ENCODE data around the gene TRMT10B. TPM values are rescaled to one million over a fixed set of nuclear protein-coding genes. Genes with fewer than 3 reads are reported as not detected.

The TRMT10B gene
- polyA plus RNA-seq, 2 of the 4 experiments (the other 2 are of a cell fraction), result 6.5 to 10.1 TPM

DNA sequence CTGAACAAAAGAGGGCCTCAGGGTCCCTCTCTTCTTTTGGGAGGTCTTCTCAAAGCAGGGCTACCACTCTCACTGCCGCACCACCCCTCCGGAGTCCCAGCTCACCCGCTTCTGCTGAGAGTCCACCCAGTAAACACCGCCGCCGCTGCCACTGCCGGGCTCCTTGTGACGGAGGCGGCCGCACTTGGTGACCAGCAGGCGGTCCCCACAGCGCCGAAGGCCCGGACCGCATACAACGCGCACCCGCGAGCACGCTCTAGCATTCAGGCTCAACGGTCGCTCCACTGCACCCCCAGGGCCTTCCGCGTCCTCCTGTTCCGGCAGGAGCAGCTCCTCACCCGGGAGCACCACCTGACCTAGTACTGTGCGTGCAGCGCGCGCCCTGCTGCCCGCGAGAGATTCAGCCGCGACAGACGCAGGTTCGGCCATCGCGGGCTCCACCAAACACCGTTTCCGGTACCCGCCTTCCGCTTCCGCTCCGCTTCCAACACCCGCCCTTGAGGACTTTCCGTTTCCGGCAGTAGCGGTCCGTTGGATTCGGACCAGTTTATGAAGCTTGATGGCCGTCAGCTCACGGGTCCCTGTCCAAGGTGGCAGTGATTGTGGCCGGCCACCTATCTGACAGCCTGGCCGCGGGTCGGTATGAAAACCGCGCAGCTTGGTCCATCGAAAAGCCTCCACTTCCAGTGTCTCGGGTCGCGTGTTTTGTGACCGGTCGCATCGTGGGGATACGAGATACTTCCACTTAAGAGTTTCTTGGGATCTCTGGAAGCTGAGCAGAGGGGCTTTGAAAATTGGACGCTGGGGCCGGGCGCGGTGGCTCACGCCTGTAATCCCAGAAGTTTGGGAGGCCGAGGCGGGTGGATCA is 31.2 kb downstream of the TRMT10B start, which contains the start of gene EXOSC3:
Gene EXOSC3, minus strand, starts transcription at position 449 of the 868 bp plus-strand sequence. Its CDS starts 20 bp downstream, at position 429.
- POLR2A ChIA-PET, result interaction anchor here (0.5 to 2.7 kb wide), 21 partner anchors 11 to 937 kb away, joined by 3 to 40 read pairs (median 4); partner anchors contain the start of genes DCAF10, FRMPD1 and TOMM5
- no peaks in the 10 kb centered on the region for H3K9me3 ChIP-seq
- peak within 1 kb of the TSS; percentile 79 to 90 for H3K27ac ChIP-seq
- WGBS (ENCODE audit: missing lambda C conversion rate), result 2% methylated on average over 32 of the region's 73 CpGs
- peak within 1 kb of the TSS; percentile 74 for H3K4me3 ChIP-seq
- CTCF ChIA-PET, result interaction anchor here (0.6 to 1.3 kb wide), 7 partner anchors 9 to 27 kb away, joined by 3 to 9 read pairs (median 3); partner anchors contain the start of gene DCAF10
- FAIRE-seq (no peak), DNase-seq (ENCODE audit: low read depth in 1 of 2, low spot score in 1 of 2) (peak; percentile 93 to 94), ATAC-seq (peak; percentile 98)
- peaks cover 19% of the 10 kb centered on the region for H3K4me1 ChIP-seq
- H3K4me2 ChIP-seq, result peak within 1 kb of the TSS; percentile 78
- TF ChIP-seq KDM5A (IDR thresholded peaks at IDR 0.05), result peak; percentile 95
- no peak for TF ChIP-seq CBX8 (IDR thresholded peaks at IDR 0.05)
- no peak for TF ChIP-seq RARB (CRISPR knock-in tag; IDR thresholded peaks at IDR 0.05)
- peak; percentile 41; the same call in 1 of the 2 replicates for TF ChIP-seq HOXA7 (CRISPR knock-in tag; IDR thresholded peaks at IDR 0.05)
- TF ChIP-seq HOXB13 (CRISPR knock-in tag; IDR thresholded peaks at IDR 0.05; ENCODE audit: low read depth), result no peak
- no peak for TF ChIP-seq FOSL2 (IDR thresholded peaks at IDR 0.05)
- no peak for TF ChIP-seq FOSL2 (CRISPR knock-in tag; IDR thresholded peaks at IDR 0.05)
- no peak for TF ChIP-seq ZSCAN20 (CRISPR knock-in tag; IDR thresholded peaks at IDR 0.05)
- no peak for TF ChIP-seq BHLHE40 (IDR thresholded peaks at IDR 0.05; ENCODE audit: low read depth, low read length)
- no peak for TF ChIP-seq CTCF (IDR thresholded peaks at IDR 0.05)
- TF ChIP-seq NPAS2 (CRISPR knock-in tag; IDR thresholded peaks at IDR 0.05; ENCODE audit: borderline replicate concordance), result no peak
- no peak for TF ChIP-seq EHMT2 (IDR thresholded peaks at IDR 0.05; ENCODE audit: low read depth)
- no peak for TF ChIP-seq NR3C1 (IDR thresholded peaks at IDR 0.05)
- no peak; the same call in 1 of the 2 replicates for TF ChIP-seq CHD4 (IDR thresholded peaks at IDR 0.05; ENCODE audit: borderline replicate concordance)
- no peak for TF ChIP-seq FOXS1 (CRISPR knock-in tag; IDR thresholded peaks at IDR 0.05)
- no peak for TF ChIP-seq HOXB5 (CRISPR knock-in tag; IDR thresholded peaks at IDR 0.05)
- no peak for TF ChIP-seq ZFP36 (IDR thresholded peaks at IDR 0.05; ENCODE audit: borderline replicate concordance, partially characterized antibody)
- no peak for TF ChIP-seq HMGXB4 (CRISPR knock-in tag; IDR thresholded peaks at IDR 0.05; ENCODE audit: borderline replicate concordance)
- TF ChIP-seq E2F6 (IDR thresholded peaks at IDR 0.05; ENCODE audit: borderline replicate concordance, low read depth), result 0 out of 2 replicates have a peak, but pooled peaks have one; percentile 47
- TF ChIP-seq, protein P1, sequence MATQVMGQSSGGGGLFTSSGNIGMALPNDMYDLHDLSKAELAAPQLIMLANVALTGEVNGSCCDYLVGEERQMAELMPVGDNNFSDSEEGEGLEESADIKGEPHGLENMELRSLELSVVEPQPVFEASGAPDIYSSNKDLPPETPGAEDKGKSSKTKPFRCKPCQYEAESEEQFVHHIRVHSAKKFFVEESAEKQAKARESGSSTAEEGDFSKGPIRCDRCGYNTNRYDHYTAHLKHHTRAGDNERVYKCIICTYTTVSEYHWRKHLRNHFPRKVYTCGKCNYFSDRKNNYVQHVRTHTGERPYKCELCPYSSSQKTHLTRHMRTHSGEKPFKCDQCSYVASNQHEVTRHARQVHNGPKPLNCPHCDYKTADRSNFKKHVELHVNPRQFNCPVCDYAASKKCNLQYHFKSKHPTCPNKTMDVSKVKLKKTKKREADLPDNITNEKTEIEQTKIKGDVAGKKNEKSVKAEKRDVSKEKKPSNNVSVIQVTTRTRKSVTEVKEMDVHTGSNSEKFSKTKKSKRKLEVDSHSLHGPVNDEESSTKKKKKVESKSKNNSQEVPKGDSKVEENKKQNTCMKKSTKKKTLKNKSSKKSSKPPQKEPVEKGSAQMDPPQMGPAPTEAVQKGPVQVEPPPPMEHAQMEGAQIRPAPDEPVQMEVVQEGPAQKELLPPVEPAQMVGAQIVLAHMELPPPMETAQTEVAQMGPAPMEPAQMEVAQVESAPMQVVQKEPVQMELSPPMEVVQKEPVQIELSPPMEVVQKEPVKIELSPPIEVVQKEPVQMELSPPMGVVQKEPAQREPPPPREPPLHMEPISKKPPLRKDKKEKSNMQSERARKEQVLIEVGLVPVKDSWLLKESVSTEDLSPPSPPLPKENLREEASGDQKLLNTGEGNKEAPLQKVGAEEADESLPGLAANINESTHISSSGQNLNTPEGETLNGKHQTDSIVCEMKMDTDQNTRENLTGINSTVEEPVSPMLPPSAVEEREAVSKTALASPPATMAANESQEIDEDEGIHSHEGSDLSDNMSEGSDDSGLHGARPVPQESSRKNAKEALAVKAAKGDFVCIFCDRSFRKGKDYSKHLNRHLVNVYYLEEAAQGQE (IDR thresholded peaks at IDR 0.05), result peak; percentile 90
- TF ChIP-seq TFCP2L1 (CRISPR knock-in tag; IDR thresholded peaks at IDR 0.05), result no peak
- TF ChIP-seq USF2 (IDR thresholded peaks at IDR 0.05), result peak; percentile 3; the same call in 1 of the 2 replicates
- no peak for TF ChIP-seq NFE2L2 (conservative IDR thresholded peaks at IDR 0.05; ENCODE audit: low read length)
- TF ChIP-seq MAZ (IDR thresholded peaks at IDR 0.05; ENCODE audit: borderline replicate concordance, low read depth, low read length), result no peak
- no peak for TF ChIP-seq EHF (CRISPR knock-in tag; IDR thresholded peaks at IDR 0.05)
- peak; percentile 75; the same call in 1 of the 3 replicates for TF ChIP-seq BCL3 (IDR thresholded peaks at IDR 0.05)
- peak; percentile 33; the same call in 1 of the 2 replicates for TF ChIP-seq GATA3 (IDR thresholded peaks at IDR 0.05; ENCODE audit: borderline replicate concordance)
- TF ChIP-seq HDAC2 (IDR thresholded peaks at IDR 0.05), result no peak; the same call in 1 of the 2 replicates
- TF ChIP-seq JUNB (IDR thresholded peaks at IDR 0.05), result no peak
- TF ChIP-seq, protein P2, sequence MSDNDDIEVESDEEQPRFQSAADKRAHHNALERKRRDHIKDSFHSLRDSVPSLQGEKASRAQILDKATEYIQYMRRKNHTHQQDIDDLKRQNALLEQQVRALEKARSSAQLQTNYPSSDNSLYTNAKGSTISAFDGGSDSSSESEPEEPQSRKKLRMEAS (IDR thresholded peaks at IDR 0.05), result peak; percentile 84

Measured in A549 (cell line).